Measurements from ENCODE around the gene SCG5. TPM values are rescaled to one million over a fixed set of nuclear protein-coding genes. Genes with fewer than 3 reads are reported as not detected.

Gene SCG5
- total and polyA plus RNA-seq, 2 donors (not counting 1 experiment from before 2014, with no cell fraction given): 0.18 TPM; not detected in 1

GRCh38 chr15:32646291-32646690, 4.8 kb downstream of the SCG5 start:
- Histone ChIP-seq H3K4me2 (replicated peaks; ENCODE audit: low read depth, low read length, poor library complexity, severe bottlenecking) (no peak overlapping the region), H3K79me2 (ENCODE audit: control insufficient read depth, insufficient read depth, low read length) (no peaks in the 10 kb centered on the region), H3K27me3 (replicated peaks in 1 of 4; ENCODE audit: control extremely low read depth in 1 of 4, control insufficient read depth in 3 of 4, insufficient read depth in 4 of 4, low read length in 3 of 4) (no peaks in the 10 kb centered on the region), H3K4me1 (ENCODE audit: control insufficient read depth in 2 of 2, insufficient read depth in 2 of 2, low read length in 2 of 2) (no peaks in the 10 kb centered on the region), H2AFZ (ENCODE audit: insufficient read depth, low read depth, low read length, poor library complexity, severe bottlenecking) (no peak overlapping the region), H4K20me1 (ENCODE audit: control insufficient read depth, insufficient read depth, low read length, poor library complexity, severe bottlenecking) (no peaks in the 10 kb centered on the region), H3K9ac (ENCODE audit: low read length) (no peak overlapping the region), H3K9me3 (ENCODE audit: control extremely low read depth in 1 of 3, control insufficient read depth in 2 of 3, insufficient read depth in 1 of 3, low read length in 2 of 3) (no peaks in the 10 kb centered on the region), H3K36me3 (replicated peaks in 1 of 2; ENCODE audit: control extremely low read depth in 1 of 2, control insufficient read depth in 1 of 2, extremely low read depth in 1 of 2, insufficient read depth in 2 of 2, low read length in 1 of 2) (no peaks in the 10 kb centered on the region), H3K27ac (ENCODE audit: low read length in 2 of 2) (no peak overlapping the region), H3K4me3 (ENCODE audit: control extremely low read depth in 1 of 5, extremely low read depth in 1 of 5, insufficient read depth in 1 of 5, low read depth in 2 of 5, low read length in 4 of 5) (no peak overlapping the region)
- ATAC-seq (ENCODE audit: low read depth) (no peak), DNase-seq (no peak)
- H3K27me3 Mint-ChIP-seq: peaks cover 9% of the 10 kb centered on the region
- ChIA-PET POLR2A (no interaction called here), CTCF (no interaction called here)
- H3K27ac Mint-ChIP-seq: no peak overlapping the region
- H3K4me3 Mint-ChIP-seq: no peak overlapping the region
- TF ChIP-seq, protein P1, sequence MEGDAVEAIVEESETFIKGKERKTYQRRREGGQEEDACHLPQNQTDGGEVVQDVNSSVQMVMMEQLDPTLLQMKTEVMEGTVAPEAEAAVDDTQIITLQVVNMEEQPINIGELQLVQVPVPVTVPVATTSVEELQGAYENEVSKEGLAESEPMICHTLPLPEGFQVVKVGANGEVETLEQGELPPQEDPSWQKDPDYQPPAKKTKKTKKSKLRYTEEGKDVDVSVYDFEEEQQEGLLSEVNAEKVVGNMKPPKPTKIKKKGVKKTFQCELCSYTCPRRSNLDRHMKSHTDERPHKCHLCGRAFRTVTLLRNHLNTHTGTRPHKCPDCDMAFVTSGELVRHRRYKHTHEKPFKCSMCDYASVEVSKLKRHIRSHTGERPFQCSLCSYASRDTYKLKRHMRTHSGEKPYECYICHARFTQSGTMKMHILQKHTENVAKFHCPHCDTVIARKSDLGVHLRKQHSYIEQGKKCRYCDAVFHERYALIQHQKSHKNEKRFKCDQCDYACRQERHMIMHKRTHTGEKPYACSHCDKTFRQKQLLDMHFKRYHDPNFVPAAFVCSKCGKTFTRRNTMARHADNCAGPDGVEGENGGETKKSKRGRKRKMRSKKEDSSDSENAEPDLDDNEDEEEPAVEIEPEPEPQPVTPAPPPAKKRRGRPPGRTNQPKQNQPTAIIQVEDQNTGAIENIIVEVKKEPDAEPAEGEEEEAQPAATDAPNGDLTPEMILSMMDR (IDR thresholded peaks at IDR 0.05): no peak
- TF ChIP-seq EZH2 (IDR thresholded peaks at IDR 0.05; ENCODE audit: borderline replicate concordance, insufficient read depth, low read depth, low read length, poor library complexity, severe bottlenecking): no peak
- intact Hi-C loops (cut with micrococcal nuclease): loop anchor here (5.0 kb wide), 1 partner anchor 1366 kb away; no protein-coding TSS in a partner anchor
- H3K9me3 Mint-ChIP-seq (ENCODE audit: insufficient read depth): no peaks in the 10 kb centered on the region
- WGBS (ENCODE audit: insufficient coverage): 89% methylated on average over 3 of the region's 5 CpGs
- H3K4me1 Mint-ChIP-seq: no peaks in the 10 kb centered on the region

GRCh38 chr15:32649342-32649741, 7.8 kb downstream of the SCG5 start:
- WGBS (ENCODE audit: insufficient coverage): 86% methylated on average over 3 of the region's 5 CpGs
- H3K9me3 ChIP-seq (ENCODE audit: control extremely low read depth in 1 of 3, control insufficient read depth in 2 of 3, insufficient read depth in 1 of 3, low read length in 2 of 3): no peaks in the 10 kb centered on the region
- DNase-seq (no peak), ATAC-seq (ENCODE audit: low read depth) (no peak)
- H3K27ac ChIP-seq (ENCODE audit: low read length in 2 of 2): no peak overlapping the region
- intact Hi-C loops (cut with micrococcal nuclease): loop anchor here (5.0 kb wide), 1 partner anchor 1363 kb away; no protein-coding TSS in a partner anchor
- no peaks in the 10 kb centered on the region for H4K20me1 ChIP-seq (ENCODE audit: control insufficient read depth, insufficient read depth, low read length, poor library complexity, severe bottlenecking)
- H3K4me1 ChIP-seq (ENCODE audit: control insufficient read depth in 2 of 2, insufficient read depth in 2 of 2, low read length in 2 of 2): no peaks in the 10 kb centered on the region
- Mint-ChIP-seq H3K4me1 (no peaks in the 10 kb centered on the region), H3K27me3 (no peaks in the 10 kb centered on the region), H3K9me3 (ENCODE audit: insufficient read depth) (no peaks in the 10 kb centered on the region), H3K27ac (no peak overlapping the region), H3K4me3 (no peak overlapping the region)
- H3K36me3 ChIP-seq (replicated peaks in 1 of 2; ENCODE audit: control extremely low read depth in 1 of 2, control insufficient read depth in 1 of 2, extremely low read depth in 1 of 2, insufficient read depth in 2 of 2, low read length in 1 of 2): no peaks in the 10 kb centered on the region
- ChIA-PET CTCF (interaction anchor here (1.2 to 3.0 kb wide), 5 partner anchors 8 to 483 kb away, joined by 3 to 29 read pairs (median 7); partner anchors contain the start of gene SCG5), POLR2A (no interaction called here)
- TF ChIP-seq EZH2 (IDR thresholded peaks at IDR 0.05; ENCODE audit: borderline replicate concordance, insufficient read depth, low read depth, low read length, poor library complexity, severe bottlenecking): no peak
- TF ChIP-seq, protein P1 (IDR thresholded peaks at IDR 0.05): no peak
- no peaks in the 10 kb centered on the region for H3K27me3 ChIP-seq (replicated peaks in 1 of 4; ENCODE audit: control extremely low read depth in 1 of 4, control insufficient read depth in 3 of 4, insufficient read depth in 4 of 4, low read length in 3 of 4)
- no peak overlapping the region for H3K4me2 ChIP-seq (replicated peaks; ENCODE audit: low read depth, low read length, poor library complexity, severe bottlenecking)
- H3K4me3 ChIP-seq (ENCODE audit: control extremely low read depth in 1 of 5, extremely low read depth in 1 of 5, insufficient read depth in 1 of 5, low read depth in 2 of 5, low read length in 4 of 5): no peak overlapping the region
- H2AFZ ChIP-seq (ENCODE audit: insufficient read depth, low read depth, low read length, poor library complexity, severe bottlenecking): no peak overlapping the region
- no peak overlapping the region for H3K9ac ChIP-seq (ENCODE audit: low read length)
- H3K79me2 ChIP-seq (ENCODE audit: control insufficient read depth, insufficient read depth, low read length): no peaks in the 10 kb centered on the region
